ENCODE results near the gene GCN1. TPM values are rescaled to one million over a fixed set of nuclear protein-coding genes. Genes with fewer than 3 reads are reported as not detected.

Gene GCN1
- total and polyA plus RNA-seq, 2 donors (not counting 3 experiments of a cell fraction or from before 2014, with no cell fraction given) = 30.1 to 101 TPM

DNA sequence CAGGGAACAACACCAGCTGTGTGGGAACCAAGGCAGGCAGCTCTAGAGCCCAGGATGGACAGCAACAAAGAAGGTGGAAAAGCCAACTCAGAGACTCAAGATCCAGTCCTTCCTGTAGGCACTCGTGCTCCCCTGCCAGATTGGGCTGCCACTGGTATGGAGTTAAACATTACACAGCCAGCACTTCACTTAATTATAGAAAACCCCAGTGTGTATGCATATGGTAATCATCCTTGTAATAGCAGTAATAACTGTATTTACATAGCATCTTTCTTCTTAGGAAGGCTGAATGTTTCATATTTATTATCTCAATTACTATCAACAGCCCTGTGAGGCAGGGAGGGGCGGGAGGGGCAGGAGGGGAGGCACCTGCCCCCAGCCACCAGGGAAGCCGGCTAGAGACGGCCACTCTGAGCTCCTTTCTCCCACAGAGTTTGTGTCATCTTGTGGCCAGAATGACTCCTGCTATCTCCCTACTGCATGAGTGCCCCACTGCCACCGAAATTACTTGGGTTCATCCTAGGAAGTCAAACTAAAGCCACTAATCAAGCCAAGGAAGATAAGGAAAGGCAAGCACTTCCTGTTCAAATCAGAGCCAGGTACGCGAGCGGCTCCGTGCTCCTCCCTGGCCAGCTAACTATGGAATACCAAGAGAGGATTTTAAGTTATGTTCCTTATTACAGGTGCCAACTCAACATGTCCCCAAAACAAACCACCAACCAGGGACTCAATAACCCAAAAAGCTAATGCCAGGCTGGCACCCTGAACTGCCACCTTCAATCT, 62.3 kb downstream of the GCN1 start:
- no peak for DNase-seq (ENCODE audit: low read depth, low spot score)
- no peak for FAIRE-seq
- dilution Hi-C loops (cut with MboI; ENCODE audit: extremely low pct_ligation_motif_present, low sequenced_read_pairs) = no loop called here
- no peaks in the 10 kb centered on the region for H4K20me1 ChIP-seq (replicated peaks; ENCODE audit: control insufficient read depth, extremely low read depth, insufficient read depth, low read length)
- ChIA-PET POLR2A (no interaction called here), CTCF (interaction anchor here (1.3 kb wide), 1 partner anchor 133 kb away, joined by 3 read pairs; the partner anchor contains the start of gene PXN)
- H3K4me2 ChIP-seq (ENCODE audit: insufficient read depth, low read length) = no peak overlapping the region
- no peak overlapping the region for H3K4me3 ChIP-seq (replicated peaks in 1 of 3; ENCODE audit: insufficient read depth in 1 of 3, low read depth in 1 of 3, low read length in 3 of 3)
- no peak overlapping the region for H3K27ac ChIP-seq (ENCODE audit: insufficient read depth, low read depth, low read length)
- intact Hi-C loops (cut with micrococcal nuclease) = no loop called here
- peaks cover 8% of the 10 kb centered on the region for H3K4me1 ChIP-seq (ENCODE audit: control insufficient read depth, extremely low read depth, insufficient read depth, low read length)
- no peak for TF ChIP-seq FOS (IDR thresholded peaks at IDR 0.05; ENCODE audit: borderline replicate concordance, insufficient read depth, low read length)
- TF ChIP-seq CTCF (IDR thresholded peaks at IDR 0.05; ENCODE audit: extremely low read depth in 1 of 2, insufficient read depth in 1 of 2, low read depth in 1 of 2, low read length in 2 of 2) = no peak
- TF ChIP-seq JUN (IDR thresholded peaks at IDR 0.05; ENCODE audit: borderline replicate concordance, insufficient read depth, insufficient read length, low read depth) = no peak
- no peak for TF ChIP-seq POLR2A (IDR thresholded peaks at IDR 0.05; ENCODE audit: low read depth, low read length)
- TF ChIP-seq MYC (IDR thresholded peaks at IDR 0.05; ENCODE audit: low read depth, low read length) = no peak
- TF ChIP-seq POLR2AphosphoS5 (IDR thresholded peaks at IDR 0.05; ENCODE audit: insufficient read depth, low read depth, low read length) = no peak
- TF ChIP-seq, protein P1, sequence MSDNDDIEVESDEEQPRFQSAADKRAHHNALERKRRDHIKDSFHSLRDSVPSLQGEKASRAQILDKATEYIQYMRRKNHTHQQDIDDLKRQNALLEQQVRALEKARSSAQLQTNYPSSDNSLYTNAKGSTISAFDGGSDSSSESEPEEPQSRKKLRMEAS (IDR thresholded peaks at IDR 0.05; ENCODE audit: insufficient read depth, insufficient read length) = no peak
- no peaks in the 10 kb centered on the region for H3K9me1 ChIP-seq (replicated peaks; ENCODE audit: control insufficient read depth, extremely low read depth, insufficient read depth, low read length)
- no peaks in the 10 kb centered on the region for H3K27me3 ChIP-seq (ENCODE audit: control insufficient read depth in 2 of 2, insufficient read depth in 2 of 2, low read length in 2 of 2)
- no peak overlapping the region for H2AFZ ChIP-seq (ENCODE audit: low read depth, low read length)
- no peaks in the 10 kb centered on the region for H3K9me3 ChIP-seq (replicated peaks; ENCODE audit: control insufficient read depth, insufficient read depth, low read length)
- no TSS peak for BruUV-seq (replicated peaks)
- no peaks in the 10 kb centered on the region for H3K79me2 ChIP-seq (ENCODE audit: control insufficient read depth, insufficient read depth, low read length)
- peaks cover 33 to 62% of the 10 kb centered on the region in 2 experiments for H3K36me3 ChIP-seq (ENCODE audit: control insufficient read depth in 2 of 2, extremely low read depth in 1 of 2, insufficient read depth in 2 of 2, low read length in 2 of 2)
- no peak overlapping the region for H3K9ac ChIP-seq (replicated peaks; ENCODE audit: extremely low read depth, insufficient read depth, low read length)

Measured in endothelial cell of umbilical vein (primary cell).